HG02642 (cell line): ENCODE results near the gene ANK2.

ENCODE experiments used
- ATAC-seq: cut with Tn5 transposase; IDR thresholded peaks from one replicate; pipeline ENCODE4 v1.9.1; 2021; ENCODE audit warnings: mild to moderate bottlenecking; ENCODE audit not compliant: unreplicated experiment, poor library complexity

Gene ANK2

DNA sequence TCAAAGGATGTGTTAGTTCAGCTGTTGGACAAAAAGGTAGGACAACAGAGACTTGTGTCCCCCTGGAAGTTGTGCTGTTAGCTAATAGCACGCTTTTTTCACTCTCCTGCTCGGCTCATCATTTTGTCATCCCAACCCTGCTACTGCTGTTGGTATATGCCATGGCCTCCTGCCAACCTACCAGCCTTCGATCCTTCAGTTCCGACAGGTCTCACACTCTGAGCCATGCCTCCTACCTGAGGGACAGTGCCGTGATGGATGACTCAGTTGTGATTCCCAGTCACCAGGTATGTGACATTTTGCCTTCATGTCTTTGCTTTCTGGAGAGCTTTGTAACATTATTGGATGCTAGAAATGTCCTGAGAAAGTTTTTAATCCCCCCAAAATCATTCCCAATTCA, 268.1 kb downstream of the ANK2 start:
- ATAC-seq, result peak; percentile 2

- no peak for ATAC-seq
Measured at GRCh38 chr4:113322736-113323135, 273.3 kb downstream of the ANK2 start.

DNA sequence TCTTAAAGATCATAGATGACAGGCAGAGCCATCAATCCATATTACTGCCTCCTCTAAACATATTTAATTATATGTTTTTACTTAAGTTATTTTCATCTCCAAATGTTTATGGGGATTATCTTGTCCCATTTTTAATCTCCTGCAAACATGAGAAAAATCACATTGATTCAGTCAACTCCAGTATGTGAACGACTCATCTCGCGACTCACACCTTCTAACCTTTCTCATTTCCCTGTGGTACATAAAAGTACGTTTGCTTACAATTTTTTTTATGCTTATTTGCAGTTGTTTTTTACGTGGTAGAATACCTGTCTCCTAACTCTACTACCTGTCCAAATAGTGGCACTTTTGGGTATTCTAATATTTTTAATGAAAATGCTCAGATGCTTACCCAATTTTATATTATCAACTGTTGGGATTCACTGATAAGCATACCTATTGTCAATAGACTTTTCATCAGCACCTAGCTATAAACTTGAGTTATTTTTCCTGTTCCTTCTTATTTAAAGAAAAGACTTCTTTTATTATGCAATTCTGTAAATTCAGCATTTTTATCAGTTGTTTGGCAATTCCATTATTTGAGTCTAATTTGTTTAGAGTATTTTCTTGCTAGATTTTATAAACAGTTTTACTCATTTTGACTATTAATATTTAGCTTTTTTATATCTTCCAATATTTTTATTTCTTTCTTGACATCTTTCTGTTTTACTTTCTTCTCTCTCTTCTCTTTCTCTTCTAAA, 276.6 kb downstream of the ANK2 start:
- ATAC-seq, result no peak

DNA sequence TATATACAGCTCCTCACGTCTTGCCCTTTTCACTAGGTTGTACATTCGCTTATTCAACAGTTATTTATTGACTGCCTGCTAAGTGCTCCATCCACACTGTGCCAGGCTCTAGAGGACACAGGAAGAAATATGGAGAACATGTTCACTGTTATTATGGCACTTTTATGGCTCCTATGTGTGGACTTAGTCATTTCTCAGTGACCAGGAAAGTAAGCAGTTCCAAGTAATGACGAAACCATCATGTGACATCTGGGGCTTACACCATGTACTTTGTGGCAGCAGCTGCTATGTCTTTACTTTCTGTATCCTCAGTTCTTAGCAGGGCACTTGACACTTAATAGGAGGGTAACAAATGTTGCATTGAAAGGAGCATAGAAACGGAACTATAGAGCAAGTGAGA, 278.0 kb downstream of the ANK2 start:
- ATAC-seq, result no peak

DNA sequence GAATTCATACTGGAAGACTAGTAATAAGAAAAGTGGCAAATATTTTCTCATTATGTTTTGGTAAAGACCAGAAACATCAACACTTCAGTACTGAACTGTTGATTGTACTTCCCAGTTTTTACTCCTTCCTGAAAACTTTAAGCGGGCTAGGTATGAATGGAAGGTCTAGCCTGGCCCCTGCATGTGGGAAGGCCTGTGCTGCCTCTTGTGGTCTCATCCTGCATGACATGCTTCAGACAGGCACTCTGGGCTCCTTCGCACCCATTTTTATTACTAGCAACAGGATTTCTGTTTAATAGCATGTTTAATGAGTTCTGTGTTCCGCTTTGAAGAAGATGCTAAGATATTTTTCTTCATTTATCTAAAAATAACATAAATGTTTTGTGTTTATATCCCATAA, 279.1 kb downstream of the ANK2 start:
- peak; percentile 64 for ATAC-seq

- ATAC-seq, result no peak
Measured at GRCh38 chr4:113330200-113330599, 280.7 kb downstream of the ANK2 start.

DNA sequence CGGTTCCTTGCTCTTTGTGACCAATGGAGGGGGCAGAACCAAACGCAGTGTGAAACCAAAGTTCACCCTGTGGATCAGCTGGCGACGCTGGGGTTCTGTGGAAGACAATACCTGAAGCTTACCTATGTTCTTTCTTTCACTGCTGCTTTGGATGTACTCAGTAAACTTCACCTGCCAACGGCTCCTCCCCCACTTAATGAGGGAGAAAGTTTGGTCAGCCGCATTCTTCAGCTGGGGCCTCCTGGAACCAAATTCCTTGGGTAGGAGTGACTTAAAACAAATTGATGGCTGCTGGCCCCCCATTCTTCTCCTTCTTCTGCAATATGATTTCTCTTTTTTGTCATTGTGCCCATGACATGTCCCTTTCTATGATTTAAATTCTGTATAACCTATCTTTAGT, 282.4 kb downstream of the ANK2 start:
- ATAC-seq, result no peak

DNA sequence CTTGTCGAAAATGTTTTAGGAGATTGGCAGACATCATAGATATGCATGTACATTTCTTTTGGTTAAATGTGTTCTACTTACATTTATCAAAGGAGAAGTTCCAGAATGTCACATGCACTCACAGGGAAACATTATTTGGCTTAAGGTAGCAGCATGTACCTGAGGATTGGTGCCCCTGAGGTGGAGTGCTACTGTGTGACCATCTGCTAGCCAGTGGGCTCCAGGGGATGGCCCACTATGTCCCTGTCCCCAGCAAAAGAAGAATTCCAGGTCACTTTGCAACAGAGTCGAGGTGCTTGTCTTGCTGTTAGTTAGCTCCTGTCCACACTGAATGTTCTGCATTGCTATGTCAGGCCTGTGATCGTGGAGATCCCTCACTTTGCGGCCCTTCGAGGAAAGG, 283.2 kb downstream of the ANK2 start:
- ATAC-seq, result no peak

DNA sequence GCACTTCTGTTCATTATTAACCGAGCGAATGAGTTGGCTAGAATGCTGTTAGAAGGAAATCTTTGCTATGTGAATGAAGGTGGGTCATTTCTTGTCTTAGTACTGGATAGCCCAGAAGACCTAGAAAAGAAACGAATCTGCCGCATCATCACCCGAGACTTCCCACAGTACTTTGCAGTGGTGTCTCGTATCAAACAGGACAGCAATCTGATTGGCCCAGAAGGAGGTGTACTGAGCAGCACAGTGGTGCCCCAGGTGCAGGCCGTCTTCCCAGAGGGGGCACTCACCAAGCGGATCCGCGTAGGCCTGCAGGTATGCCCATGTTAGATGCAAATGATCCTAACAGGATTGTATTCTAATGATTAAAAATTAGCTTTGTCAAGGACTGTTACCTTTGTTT, 286.3 kb downstream of the ANK2 start:
- no peak for ATAC-seq

GRCh38 chr4:113336556-113336955, 287.1 kb downstream of the ANK2 start:
- ATAC-seq, result no peak

DNA sequence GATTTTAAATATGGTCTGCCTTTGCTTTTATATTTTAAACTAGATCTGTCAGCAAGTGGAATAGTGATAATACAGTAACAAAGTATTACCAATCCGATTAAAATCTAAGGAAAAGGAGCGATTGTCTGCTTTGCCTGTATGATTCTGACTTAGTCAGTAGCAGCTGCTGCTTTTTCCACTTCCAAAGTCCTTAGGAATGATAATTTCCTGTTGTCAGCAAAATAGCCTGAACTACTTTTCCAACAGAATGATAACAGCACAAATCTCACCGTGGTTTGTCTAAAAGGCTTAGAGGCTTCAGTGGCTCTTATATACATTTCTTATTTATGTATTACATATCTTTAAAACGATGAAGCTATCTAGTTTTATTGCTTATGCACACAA, 290.0 kb downstream of the ANK2 start:
- ATAC-seq, result no peak

- no peak for ATAC-seq
Measured at GRCh38 chr4:113344100-113344499, 294.6 kb downstream of the ANK2 start.

- no peak for ATAC-seq
Measured at GRCh38 chr4:113347245-113347644, 297.8 kb downstream of the ANK2 start.

GRCh38 chr4:113349430-113349829, 300.0 kb downstream of the ANK2 start:
- peak; percentile 64 for ATAC-seq

GRCh38 chr4:113350576-113350975, 301.1 kb downstream of the ANK2 start:
- no peak for ATAC-seq

DNA sequence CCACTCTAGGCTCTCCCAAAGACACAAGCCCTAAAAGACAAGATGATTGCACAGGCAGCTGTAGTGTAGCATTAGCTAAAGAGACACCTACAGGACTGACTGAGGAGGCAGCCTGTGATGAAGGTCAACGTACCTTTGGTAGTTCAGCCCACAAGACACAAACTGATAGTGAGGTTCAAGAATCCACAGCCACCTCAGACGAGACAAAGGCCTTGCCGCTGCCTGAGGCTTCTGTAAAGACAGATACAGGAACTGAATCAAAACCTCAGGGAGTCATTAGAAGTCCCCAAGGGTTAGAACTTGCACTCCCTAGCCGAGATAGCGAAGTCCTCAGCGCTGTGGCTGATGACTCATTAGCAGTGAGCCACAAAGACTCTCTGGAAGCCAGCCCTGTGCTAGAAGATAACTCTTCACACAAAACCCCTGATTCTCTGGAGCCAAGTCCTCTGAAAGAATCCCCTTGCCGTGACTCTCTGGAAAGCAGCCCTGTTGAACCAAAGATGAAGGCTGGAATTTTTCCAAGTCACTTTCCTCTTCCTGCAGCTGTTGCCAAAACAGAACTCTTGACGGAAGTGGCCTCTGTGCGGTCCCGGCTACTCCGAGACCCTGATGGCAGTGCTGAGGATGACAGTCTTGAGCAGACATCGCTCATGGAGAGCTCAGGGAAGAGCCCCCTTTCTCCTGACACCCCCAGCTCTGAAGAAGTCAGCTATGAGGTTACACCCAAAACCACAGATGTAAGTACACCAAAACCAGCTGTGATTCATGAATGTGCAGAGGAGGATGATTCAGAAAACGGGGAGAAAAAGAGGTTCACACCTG, 306.3 kb downstream of the ANK2 start:
- ATAC-seq, result peak; percentile 98

GRCh38 chr4:113356453-113356852, 307.0 kb downstream of the ANK2 start:
- no peak for ATAC-seq

DNA sequence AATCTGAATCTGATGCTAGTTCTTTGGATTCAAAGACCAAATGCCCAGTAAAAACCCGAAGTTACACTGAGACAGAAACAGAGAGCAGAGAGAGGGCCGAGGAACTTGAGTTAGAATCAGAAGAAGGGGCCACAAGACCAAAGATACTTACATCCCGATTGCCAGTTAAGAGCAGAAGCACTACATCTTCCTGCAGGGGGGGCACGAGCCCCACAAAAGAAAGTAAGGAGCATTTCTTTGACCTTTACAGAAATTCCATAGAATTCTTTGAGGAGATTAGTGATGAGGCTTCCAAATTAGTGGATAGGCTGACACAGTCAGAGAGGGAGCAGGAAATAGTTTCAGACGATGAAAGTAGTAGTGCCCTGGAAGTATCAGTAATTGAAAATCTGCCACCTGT, 309.3 kb downstream of the ANK2 start:
- ATAC-seq, result no peak

DNA sequence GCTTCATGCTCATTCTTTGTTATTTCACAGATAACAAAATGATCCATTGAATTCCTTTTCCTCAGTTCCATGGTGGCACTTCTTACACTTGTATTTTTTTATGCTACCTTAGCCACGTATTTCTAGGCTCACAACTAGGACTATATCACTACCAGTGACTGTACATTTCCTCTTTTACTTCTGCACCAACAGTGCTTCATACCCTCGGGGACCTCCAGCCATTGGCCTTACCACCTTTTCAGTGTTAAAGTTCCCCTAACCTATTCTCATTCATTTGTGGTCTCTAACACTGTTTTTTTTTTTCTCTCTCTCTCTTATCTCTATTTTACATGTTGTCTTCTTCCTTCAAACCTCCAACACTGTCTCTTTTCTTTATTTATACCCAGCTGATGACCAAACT, 315.9 kb downstream of the ANK2 start:
- no peak for ATAC-seq

- no peak for ATAC-seq
Measured at GRCh38 chr4:113368056-113368455, 318.6 kb downstream of the ANK2 start.

DNA sequence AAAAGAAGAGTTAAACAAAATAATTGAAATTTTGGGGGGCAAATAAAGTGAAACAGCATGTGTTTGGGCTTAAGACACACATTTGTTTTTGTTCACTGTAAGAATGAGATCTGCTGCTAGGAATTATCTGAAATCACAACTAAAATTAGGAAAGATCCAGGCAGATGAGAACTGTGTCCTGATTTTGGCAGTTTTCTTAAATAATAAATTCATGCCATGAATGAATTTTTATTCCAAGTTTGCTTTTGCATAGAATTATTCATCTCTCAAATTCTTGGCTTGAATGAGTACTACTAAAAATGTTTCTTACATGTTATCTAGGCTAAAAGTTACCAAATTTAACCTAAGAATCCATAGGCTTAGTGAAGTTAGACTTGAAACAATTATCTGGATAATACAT, 321.7 kb downstream of the ANK2 start:
- ATAC-seq, result no peak
